ENCODE data around the gene TLE5.

Gene TLE5, protein sequence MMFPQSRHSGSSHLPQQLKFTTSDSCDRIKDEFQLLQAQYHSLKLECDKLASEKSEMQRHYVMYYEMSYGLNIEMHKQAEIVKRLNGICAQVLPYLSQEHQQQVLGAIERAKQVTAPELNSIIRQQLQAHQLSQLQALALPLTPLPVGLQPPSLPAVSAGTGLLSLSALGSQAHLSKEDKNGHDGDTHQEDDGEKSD

DNA sequence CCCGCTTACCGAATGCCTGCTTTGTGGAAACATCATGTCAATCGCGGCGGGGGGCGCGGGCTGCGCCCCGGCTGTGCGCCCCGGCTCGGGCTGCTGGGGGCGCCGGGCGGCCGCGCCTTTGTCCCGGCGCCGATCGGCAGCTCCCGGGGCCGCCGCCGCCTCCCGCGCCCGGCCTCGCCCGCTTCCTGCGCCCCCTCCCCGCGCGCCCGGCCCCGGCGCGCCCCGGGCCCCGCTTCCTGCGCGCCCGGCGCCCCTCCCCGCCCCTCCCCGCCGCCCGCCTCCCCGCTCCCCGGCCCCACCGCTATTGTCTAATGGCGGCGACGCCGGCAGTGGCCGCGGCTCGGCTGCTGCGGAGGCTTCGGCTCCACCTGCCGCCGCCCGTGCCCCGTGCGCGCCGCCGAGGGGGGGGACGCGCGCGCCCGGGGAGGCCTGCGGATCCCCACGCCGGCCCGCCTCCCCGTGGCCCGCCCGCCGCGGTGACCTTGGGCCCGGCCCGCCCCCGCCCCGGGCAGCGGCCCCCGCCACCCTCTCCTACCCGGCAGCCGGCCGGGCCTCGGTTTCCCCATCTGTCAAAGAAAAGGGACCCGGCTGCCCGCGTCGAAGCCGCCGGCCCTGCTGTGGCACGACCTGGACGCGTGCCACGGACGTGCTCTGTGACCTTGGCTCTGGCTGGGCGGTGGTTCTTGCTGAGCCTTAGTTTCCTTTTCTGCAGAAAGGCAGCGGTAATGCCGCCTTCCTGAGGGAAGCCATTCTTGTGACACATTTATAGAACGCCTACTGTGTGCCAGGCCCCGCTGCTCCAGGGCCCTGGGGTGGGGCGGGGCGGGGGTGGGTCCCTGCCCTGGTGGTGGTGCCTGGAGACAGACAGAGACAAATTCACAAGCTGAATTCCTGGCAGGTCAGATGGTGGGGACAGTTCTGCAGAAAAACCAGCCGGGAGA lies at the start of gene TLE5:
Gene TLE5 (minus strand): TSS at position 331 of the 941 bp plus-strand sequence. CDS start 295 bp downstream, at position 36.
- DNase-seq (ENCODE audit: low read depth in 1 of 2, low spot score in 1 of 2), result peak; percentile 59 to 62

DNA sequence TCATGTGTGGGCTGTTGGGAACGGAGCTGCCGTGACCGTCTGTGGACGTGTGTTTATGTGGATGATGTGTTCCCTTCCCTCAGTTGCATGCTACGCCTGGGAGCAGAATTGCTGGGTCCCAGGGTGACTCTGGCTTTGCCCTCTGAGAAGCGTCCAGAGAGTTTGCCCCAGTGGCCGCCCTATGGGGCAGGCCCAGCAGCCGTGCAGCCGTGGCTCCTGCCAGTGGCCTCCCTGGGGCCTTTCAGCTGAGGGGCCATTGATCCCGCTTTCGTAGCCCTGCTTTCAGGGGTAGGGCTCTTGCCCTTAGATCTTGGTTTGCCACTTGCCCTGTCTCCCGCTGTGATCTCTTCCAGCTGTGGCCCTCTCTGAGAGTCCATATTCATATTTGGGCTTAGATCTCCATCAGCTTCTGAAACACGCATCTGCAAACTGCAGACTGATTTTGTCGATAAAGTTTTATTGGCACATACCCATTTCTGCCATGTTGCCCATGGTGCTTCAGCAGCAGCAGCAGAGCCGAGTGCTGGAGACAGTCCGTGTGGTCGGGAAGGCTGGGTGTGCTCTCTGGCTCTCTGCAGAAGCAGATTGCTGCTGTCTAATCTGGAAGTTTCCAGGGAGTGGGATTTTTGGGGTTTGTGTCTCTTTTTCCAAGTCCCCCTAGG lies 49.4 kb upstream of the TLE5 start:
- DNase-seq (ENCODE audit: low read depth in 1 of 2, low spot score in 1 of 2), result no peak

DNA sequence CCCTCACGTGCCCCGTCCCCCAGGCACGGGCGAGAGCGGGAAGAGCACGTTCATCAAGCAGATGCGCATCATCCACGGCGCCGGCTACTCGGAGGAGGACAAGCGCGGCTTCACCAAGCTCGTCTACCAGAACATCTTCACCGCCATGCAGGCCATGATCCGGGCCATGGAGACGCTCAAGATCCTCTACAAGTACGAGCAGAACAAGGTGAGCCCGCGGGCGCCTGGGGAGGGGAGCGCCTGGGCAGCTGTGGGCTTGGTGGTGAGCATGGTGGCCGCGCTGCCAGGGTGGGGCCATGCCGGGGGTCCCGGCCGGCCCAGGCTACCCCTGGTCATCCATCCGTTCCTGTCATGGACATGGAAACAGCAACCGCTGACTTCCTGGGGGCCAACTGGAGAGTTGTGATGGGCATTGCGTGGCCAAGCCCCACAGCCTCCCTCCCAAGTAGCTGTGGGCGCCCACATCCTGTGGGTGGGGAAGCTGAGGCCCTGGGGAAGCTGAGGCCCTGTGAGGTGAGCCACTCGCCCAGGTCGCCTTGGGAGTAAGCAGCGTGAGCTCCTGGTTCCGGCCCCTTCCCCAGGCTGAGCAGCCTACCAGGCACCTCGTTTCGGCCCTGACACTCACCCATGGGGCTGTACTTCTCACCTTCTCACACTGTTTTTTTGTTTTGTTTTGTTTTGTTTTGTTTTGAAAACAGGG lies 48.0 kb upstream of the TLE5 start:
- DNase-seq (ENCODE audit: low read depth in 1 of 2, low spot score in 1 of 2), result no peak

DNA sequence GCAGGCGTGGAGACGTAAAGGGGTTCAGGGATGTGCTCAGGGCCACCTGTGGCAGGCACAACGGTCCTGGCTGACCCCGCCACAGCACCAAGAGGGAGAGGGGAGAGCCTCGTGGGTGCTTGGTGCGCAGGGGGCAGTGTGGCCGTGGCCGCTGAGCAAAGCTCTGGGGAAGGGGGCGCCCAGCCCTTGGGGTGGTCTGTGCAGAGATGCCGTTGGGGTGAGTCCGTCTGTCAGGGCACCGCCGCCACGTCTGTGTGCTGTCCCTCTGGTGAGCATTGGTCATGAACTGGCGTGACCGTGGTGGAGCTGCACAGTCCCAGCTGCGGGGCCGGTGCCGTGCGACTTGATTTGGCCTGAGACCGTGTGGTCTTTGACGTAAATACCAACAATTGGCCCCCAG lies 47.2 kb upstream of the TLE5 start:
- no peak for DNase-seq (ENCODE audit: low read depth in 1 of 2, low spot score in 1 of 2)

DNA sequence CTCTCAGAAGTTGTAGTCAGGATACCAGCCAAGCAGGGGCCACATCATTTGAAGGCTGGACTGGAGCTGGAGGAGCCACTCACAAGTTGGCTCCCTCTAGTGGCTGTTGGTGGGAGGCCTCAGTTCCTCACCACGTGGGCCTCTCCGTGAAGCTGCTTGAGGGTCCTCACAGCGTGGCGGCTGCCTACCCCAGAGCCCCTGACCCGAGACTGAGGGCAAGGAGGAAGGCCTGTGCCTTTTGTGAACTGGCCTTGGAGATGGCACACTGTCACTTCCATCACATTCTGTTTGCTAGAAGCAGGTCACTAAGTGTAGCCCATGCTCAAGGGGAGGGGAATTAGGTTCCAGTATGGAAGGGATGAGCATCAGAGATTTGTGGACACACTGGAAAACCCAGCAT lies 46.5 kb upstream of the TLE5 start:
- DNase-seq (ENCODE audit: low read depth in 1 of 2, low spot score in 1 of 2), result peak; percentile 50 to 51

DNA sequence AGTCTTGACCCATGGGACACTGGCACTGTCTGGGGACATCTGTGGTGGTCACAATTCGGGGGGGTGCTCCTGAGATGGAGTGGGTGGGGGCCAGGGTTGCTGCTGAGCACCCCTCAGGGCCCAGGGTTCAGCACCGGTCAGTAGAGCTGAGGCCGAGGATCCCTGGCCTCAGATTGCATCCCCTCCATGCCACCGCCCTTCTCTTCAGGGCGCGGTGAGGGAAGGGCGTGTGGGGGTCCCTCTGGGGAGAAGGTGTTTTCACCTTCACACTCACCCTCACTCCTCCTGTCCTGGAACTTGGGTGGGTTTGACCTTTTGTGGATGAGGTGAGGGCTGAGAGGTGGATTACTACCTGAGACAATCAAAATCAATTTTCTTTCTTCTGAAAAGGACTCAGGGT lies 45.4 kb upstream of the TLE5 start:
- DNase-seq (ENCODE audit: low read depth in 1 of 2, low spot score in 1 of 2), result no peak

DNA sequence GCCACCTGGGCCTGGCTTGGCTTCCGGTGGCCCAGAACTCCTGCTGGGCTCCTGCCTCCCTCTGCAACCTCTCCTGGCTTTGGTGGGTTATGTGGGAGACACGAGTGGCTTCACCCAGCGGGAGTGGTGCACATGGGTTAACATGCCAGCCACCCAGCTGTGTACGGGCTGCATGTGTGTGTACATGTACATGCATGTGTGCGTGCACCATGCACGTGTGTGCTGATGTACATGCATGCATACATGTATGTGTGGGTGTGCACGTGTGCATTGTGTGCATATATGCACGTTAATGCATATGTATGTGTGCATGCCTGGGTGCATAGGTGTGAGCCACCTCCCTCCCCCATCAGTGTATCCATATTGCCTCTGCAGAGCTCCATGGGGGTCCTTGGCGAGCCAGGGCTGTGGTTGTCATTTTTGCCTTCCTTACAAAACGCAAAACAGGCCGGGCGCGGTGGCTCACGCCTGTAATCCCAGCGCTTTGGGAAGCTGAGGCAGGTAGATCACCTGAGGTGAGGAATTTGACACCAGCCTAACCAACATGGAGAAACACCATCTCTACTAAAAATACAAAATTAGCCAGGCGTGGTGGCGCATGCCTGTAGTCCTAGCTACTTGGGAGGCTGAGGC lies 44.3 kb upstream of the TLE5 start:
- DNase-seq (ENCODE audit: low read depth in 1 of 2, low spot score in 1 of 2), result no peak

DNA sequence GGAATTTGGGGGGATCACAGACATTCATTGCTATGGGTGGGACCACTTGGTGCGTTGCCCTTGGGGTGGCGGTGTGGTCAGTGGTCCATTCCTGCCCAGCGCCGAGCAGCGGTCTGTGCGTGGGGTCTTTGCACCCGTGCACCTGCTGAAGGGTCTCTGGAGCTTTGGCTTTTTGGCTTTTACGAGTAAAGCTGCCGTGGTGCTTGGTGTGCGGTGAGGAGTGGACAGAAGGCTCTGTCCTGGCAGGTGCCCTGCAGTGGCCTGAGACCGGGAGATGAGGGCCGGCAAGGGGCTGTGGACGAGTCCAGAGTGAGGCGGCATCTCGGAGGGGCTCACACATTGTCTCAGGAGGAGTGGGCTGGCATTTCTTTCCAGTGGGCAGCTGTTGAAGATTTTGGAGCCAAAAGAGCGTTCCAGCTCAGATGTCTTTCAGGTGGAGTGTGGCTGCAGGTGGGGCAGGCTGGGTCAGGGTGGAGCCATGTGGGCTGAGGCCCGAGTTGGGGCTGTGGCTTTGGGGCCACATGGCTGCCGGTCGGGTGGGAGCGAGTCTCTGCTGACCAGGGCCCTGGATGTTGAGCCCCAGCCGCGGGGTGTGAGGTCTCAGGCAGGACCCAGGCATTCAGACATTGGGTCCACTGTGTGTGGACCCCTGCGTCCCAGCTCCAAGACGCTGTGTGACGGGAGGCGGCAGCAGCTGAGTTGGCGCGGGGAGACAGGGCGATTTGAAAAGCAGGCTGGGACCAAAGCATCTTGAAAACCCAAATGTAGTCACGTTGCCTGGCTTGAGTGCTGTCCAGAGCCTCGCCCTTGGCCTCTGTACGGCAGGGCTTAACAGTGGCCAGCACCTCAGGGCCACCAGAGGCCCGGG lies 43.6 kb upstream of the TLE5 start:
- DNase-seq (ENCODE audit: low read depth in 1 of 2, low spot score in 1 of 2), result no peak

DNA sequence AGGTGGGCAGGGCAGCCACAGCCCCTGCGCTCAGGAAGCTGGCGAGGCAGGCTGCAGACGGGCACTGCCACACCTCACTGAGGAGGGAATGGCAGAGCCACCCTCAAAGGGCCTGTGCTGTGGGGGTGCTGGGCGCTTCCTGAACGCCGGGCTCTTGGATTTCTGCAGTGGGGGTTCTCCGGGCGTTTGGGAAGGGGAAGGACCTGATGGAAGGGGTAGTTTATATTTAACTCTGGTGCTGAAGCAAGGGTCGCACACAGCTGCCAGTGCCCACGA lies 42.4 kb upstream of the TLE5 start:
- DNase-seq (ENCODE audit: low read depth in 1 of 2, low spot score in 1 of 2), result no peak

DNA sequence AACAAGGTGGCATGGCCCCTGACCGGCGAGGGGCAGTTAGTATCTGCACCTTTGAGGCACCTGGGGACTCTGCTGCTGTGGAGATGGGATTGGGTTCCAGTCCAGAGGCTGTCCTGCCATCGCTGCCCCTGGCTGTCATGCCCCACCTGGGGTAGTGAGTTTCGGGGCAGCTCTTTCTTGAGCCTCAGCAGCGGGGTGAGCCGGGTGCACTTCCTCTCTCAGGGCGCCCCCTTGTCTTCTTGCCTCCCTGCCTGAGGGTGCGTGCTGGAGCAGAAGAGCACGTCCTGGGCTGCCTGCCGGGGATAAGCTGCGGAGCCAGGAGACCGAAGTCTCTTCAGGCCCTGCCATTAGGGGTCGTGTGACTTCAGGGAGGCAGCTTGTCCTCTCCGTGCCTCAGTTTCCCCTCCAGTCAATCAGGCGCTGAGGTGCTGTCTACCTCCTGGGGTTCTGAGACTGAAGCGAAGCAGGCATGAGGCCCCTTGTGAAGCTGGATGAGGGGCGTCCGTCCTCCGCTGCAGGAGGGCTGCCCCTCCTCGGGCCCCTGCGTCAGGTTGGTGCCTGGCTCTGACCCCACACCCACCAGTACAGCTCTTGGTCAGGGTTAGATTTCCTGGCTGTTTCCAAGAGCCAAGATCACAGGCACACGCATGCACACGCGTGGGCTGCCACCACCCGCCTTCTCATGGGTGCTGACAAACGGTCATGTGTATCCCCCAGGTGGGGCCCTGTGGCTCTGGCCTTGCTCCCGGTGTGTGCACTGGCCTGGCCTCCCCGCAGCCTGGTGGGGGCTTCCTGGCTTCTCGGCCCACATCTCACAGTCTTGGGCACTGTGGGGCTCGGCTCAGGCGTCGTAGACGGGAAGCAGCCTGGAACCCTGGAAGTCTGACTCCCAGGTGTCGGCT lies 40.2 kb upstream of the TLE5 start:
- no peak for DNase-seq (ENCODE audit: low read depth in 1 of 2, low spot score in 1 of 2)

DNA sequence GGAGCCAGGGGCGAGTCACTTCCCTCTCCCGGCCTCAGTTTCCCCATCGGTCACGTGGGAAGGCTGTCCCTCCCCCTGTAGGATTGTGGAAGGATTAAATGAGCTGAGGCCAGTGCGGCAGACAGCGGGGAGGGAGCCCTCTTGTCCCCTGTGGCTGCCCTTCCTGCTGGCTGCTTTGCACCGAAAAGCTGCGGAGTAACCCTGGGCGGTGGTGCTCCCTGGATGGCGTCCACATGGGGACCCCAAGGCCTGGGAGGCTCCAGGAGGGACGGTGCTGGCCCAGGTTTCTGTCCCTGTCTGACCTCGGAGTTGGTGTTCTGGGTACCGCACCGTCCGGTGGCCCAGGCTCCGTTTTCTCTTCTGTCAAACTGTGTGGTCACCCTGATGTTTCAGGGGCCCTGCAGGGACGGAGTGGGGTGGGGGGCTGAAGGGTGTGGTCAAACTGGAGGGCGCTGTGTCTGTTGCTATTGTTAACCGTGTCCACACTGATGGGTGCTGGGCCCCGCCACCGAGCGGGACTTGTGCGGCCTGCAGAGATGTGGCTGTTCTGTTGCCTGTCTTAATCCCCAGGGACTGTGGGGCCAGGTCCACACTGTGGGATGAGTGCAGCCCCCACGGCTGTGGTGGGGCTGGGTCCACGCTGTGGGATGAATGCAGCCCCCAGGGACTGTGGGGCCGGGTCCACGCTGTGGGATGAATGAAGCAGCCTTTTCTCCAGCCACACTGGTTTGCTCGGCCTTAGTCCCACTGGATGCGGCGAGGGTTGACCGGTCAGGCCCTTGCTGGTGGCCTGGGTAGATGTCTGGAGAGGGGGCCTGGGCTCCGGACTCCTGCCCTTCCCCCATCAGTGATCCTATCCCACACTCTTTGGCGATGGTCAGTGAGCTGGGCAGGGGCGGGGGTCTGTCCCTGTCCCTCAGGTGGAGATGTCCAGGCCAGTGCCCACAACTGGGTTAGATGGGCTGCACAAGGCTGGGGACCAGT lies 38.7 kb upstream of the TLE5 start:
- DNase-seq (ENCODE audit: low read depth in 1 of 2, low spot score in 1 of 2), result no peak

DNA sequence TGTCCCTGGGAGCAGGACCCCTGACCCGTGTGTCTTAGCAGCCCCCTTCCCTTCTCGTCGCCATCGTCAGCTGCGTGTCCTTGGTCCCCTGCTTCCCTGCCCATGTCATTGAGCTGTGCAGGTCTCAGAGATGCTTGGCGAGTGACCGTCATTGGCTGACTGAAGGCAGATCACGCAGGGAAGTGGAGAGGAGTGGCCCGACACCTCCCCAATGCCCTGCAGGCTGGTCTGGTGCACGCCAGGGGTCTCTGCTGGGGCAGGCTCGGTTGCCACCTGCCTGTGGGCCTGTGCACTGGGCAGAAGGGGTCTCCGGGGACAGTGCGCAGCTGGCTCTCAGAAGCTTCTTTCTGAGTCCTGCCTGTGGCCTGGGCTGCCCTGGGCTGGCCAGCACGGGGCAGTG lies 38.0 kb upstream of the TLE5 start:
- no peak for DNase-seq (ENCODE audit: low read depth in 1 of 2, low spot score in 1 of 2)

DNA sequence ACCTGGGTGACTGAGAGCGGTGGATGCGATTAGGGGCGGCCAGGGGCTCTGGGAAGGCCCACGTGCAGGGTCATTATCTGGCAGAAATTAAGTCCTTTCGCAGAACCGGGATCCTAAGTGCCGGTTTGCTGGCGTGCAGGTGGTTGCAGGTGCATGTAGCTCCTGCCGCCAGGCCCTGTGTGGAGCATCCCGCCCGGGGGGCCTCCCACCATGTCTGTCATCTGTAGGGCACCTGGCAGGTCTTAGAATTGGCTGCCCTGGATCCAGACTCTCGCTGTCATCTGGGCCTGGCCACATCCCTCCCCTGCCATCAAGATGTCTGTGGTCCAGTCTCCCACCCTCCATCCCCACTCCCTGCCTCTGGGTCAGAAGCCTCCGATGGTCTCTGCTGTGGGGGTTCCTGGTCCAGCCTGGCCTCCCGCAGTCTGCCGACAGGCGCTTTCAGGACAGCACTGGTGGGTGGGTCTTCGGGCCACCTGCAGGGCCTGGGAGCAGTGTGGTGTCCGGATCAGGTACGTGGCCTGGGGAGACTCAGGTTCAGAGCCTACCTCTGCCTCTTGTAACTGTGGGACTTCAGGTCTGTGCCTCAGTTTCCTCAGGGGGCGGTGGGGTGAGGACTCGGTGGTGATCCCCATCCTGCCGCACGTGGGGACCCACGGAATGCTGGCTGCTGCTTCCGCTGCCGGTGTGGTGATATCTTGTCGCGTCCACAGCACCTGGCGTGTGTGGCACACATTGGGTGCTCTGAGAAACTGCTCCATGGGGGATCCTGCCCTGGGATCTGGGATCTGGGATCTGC lies 37.3 kb upstream of the TLE5 start:
- no peak for DNase-seq (ENCODE audit: low read depth in 1 of 2, low spot score in 1 of 2)

DNA sequence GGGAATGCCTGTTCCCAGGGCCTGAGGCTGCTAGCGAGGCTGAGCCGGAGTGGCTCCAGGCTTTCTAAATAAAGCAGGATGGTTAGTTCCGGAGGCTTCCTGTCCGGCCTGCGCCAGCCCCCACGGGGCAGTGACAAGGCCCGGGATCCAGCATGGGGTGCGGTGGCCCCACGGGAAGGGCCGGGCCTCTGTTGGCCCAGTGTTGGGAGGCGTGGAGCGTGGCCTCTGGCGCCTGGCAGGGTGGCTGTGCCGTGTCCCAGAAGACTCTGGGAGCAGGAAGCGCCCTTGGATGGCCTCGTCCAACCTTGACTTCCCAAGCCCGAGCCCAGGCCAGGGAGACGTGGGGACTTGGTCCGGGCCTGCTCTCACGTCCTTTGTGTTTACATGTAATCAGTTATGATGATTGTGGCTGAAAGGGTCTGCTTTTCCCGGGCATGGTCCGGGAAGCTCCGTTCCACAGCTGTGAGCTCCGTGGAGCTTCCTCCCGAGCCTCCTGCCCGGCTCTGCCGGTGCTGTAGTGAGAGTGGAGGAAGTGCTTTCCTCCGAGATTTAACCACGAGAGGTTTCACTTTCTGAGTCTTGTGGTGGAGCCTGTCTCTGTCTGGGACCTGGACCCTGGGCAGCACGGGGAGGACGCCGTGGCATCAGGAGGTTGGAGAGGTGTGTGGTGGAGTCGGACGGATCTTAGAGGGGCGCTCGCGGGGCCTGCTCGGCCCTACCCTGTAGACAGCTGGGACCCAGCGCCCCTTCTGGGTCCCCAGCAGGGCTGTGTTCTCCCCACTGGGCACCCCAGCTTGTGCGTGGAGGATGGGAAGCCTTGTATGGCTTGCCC lies 36.4 kb upstream of the TLE5 start:
- no peak for DNase-seq (ENCODE audit: low read depth in 1 of 2, low spot score in 1 of 2)

DNA sequence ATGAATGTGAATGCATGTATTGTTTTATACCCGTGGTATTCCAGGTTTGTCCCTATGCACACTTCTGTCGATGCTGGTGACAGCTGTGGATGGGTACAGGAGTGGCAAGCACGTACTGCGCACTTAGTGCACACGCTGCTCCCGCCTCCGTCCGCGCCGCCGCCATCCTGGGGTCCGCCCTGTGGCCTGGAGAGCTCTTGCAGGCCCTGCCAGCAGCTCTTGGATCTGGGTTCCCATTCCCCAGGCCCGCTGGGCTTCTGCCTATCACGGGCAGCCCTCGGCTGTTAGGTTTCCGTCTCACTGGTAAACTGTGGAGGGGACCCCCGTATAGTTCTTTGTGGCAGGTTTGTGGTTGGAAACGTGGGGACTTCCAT lies 35.8 kb upstream of the TLE5 start:
- DNase-seq (ENCODE audit: low read depth in 1 of 2, low spot score in 1 of 2), result no peak

DNA sequence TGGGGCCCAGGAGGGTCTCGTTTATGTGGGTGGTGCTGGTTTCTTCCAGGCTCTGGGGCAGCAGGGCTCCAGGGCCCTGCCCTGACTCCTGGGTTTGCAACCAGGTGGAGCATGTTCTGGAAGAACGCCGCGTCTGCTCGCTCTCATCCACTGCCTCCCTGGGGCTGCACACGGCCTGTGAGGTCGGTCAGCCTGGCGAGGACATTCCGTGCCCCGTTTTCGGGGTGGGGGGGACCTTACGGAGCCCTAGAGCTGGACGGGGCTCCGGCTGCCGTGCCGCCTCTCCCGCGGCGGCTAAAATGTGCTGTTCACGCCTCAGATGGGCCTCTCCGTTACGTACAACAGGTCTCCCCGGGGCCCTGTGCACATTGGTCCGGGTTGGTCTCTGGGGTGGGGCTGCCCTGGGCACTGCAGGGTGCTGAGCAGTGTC lies 35.2 kb upstream of the TLE5 start:
- DNase-seq (ENCODE audit: low read depth in 1 of 2, low spot score in 1 of 2), result no peak
